ENCODE results near the gene OR52E5.

The OR52E5 gene

DNA sequence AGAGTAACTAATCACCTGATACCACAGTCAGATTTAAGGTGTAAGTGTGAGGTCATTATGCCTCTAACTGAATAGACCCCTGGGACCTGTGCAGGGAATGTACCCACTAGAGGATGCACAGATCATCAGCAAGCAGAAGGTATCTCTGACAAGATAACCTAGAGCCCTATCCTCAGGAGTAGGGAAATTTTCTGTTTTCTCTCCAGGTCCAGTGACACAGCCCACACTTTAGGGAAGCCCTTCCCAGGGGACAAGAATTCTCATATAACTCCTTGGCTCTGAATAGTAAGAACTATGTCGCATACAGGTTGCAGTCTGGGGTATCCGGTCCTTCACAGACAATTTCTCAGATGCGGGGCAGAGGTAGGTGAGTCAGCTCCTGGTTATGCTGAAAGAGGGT, at the start of gene OR52E5:
OR52E5 (plus strand) TSS at position 301 of the 400 bp plus-strand sequence. CDS start 7,569 bp downstream, outside the sequence.
- DNase-seq = no peak

DNA sequence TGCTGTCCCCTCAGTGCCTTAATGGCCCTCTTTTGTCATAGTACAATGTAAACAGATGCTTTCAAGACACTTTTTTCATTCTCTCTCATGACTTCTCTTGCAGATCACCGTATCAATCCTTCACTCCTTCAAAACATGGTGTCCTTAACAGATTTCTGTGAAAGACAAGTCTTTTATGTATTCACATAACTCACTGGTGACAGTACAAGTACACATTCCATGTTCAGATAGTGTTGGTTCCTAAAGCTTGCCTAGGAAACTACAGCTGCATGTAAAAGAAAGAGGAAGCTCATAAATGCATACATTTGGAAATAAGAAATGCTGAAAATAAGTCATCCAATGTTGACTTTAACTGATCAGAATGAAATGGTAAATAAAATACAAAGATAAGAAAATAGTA, 46.3 kb upstream of the OR52E5 start:
- no peak for DNase-seq

DNA sequence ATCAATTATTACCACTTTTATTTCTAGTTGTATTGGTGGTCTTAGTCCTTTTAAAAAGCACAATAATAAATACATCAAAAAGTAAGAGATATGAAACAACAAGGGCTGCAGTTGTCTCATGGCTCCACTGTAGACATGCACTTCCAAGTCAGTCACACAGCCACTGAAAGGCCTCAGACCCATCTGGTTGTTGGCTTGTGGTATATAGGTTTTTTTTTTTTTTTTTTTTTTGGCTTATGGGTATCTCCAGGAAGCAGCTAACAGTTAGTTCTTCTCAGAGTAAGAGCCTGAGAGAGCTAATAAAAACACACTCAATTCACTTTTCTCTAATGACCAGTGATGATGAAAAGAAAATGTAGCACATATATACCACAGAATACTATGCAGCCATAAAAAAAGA, 45.3 kb upstream of the OR52E5 start:
- no peak for DNase-seq

DNA sequence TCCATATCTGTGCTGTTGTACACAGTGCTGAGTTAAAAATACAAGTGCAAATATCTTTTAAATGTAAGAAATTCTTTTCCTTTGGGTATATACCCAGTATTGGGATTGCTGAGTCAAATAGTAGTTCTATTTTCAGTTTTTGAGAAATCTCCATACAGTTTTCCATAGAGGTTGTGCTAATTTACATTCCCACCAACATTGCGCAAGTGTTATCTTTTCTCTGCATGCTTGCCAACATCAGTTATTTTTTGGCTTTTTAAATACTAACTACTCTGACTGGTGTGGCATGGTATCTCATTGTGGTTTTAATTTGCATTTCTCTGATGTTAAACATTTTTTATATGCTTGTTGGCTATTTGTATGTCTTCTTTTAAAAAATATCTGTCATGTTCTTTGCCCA, 42.0 kb upstream of the OR52E5 start:
- no peak for DNase-seq

DNA sequence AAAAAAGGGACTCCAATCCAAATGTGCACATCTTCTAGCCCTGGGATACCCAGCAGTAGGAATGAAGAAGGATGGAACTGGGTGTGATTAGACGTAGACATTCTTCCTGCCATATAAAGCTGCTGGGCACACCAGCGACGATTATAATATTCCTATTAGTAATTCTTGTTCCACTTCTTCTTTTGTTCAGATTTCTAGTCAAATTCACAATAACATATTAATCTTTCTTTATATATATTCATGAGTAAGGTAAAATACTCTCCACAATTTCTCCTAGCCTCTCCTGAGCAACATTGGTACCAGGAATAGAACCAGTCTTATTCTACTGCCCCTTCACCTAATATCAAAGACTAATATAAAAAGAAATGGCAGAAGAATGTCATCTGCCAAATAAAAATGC, 35.4 kb upstream of the OR52E5 start, which contains the start of gene OR52E8:
OR52E8 (minus strand) TSS at position 101 of the 400 bp plus-strand sequence; CDS start at position 101, 0 bp downstream.
- DNase-seq = no peak

DNA sequence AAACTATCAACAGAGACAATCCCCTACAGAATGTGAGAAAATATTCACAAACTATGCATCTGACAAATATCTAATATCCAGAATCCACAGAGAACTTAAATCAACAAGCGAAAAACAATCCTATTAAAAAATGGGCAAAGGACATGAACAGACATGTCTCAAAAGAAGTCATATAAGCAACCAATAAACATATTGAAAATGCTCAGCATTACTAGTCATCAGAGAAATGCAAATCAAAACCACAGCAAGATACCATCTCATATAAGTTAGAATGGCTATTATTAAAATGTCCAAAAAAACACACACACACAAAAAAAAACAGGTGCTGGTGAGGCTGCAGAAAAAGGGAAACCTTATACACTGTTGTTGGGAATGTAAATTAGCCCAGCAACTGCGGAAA, 27.2 kb upstream of the OR52E5 start:
- no peak for DNase-seq

DNA sequence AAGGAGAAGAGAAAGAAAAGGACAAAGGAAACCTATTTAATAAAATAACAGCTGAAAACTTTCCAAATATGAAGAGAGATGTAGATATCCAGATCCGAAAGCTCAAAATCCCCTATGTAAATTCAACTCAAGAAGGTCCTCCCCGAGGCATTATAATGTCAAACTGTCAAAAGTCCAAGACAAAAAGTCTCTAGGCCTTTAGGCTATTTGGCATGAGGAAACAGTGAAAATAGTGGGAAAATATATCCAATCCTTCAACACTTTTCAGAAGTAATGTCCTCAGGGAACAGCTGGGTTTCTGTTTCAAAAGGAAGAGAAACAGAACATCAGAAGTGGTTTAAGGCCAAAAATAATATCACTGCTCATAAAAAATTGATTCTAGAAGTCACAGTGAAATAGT, 14.4 kb upstream of the OR52E5 start:
- DNase-seq = no peak

DNA sequence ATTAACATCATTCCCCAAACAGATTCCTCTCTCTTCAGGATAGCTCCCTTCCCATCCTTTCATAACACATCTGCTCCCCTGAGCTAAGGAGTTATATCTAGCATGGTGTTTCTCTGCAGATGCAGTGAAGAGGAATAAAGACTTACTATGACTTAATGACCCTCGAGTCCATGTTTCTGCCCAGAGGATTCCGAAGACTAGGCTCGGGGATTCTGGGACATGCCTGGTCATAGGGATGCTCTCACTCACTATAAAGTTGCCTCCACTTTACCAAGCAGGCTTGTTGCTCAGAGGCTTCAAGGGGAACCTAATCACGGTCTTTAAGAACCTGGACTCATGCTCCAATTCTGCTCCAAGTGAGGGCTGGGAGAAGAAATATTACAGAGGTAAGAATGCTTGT, 12.7 kb upstream of the OR52E5 start, which contains the start of gene OR52E4:
OR52E4 (plus strand) TSS at position 301 of the 400 bp plus-strand sequence. CDS start 3,664 bp downstream, outside the sequence.
- DNase-seq = no peak

DNA sequence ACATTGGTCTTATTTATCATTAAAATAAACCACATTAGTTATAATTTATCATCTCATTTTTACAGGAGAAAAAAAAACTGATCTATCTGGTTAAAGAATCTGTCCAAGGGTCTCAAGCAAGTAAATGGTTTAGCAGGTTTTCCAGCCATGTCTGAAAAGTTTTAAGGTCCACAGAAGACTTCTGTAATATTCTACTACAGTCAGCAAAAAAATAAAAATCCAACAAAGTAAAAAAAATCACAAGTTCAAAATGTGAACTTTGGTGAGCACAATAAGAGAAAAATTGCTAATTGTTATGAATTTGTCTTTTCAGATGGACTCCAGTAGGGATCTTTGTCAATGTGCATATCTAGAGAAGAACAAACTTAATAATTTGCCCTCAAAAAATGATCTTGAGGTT, 11.3 kb upstream of the OR52E5 start:
- DNase-seq = no peak

DNA sequence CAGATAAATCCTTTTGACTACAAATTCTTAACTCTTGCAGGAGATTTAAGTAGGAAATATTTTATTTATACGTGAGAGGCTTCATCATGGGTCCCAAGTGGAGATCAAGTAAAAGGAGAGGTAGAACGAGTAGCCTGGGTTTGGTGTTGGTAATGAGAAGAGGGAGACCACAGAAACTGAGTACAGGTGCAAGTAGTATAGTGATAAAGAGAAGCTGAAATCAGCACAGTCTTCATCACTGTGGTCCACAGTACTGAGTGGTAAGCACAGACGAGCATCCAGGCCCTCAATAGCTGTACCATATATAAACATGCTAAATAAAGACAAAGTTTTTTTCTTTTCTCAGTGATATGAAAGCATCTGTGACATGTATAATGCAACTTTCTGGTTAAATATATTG, 5.8 kb upstream of the OR52E5 start:
- no peak for DNase-seq

DNA sequence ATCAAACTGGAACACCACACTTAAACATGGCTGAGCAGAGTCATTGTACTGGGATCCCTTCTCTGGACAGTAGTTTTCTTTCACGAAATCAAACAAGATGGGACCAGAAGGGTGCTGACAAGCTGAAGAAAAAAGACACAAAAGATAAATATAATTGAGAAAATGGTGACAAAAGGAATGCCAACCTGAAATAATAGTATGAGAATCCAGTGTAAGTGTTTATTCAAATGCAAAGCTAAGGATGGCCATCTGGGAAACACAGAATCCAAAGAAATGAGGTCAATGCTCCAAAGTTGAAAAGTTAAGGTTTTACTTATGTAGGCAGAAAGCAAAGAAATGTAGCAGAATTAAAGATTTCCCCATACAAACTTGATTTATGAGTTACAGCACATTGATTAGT, 5.3 kb upstream of the OR52E5 start:
- DNase-seq = no peak

DNA sequence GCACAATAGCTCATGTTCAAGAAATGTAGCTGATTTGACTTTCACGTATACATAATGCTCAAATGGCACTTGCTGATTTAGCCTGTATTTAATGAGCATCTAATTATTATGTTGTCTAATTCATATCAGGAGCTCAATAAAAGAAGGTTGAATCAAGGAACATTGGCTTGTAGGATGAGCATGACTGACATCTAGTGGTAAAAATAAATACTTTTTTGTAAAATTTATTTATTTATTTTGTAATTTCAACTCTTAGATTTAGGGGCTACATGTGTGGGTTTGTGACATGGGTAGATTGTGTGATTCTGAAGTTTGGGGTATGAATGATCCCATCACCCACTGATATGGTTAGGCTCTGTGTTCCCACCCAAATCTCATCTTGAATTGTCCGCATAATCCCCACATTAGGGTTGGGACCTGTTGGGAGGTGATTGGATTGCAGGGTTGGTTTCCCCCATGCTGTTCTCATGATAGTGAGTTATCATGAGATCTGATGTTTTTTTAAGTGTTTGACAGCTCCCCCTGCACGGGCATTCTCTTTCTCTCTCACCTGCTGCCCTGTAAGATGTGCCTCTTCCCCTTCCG, 1.7 kb upstream of the OR52E5 start:
- DNase-seq = no peak

DNA sequence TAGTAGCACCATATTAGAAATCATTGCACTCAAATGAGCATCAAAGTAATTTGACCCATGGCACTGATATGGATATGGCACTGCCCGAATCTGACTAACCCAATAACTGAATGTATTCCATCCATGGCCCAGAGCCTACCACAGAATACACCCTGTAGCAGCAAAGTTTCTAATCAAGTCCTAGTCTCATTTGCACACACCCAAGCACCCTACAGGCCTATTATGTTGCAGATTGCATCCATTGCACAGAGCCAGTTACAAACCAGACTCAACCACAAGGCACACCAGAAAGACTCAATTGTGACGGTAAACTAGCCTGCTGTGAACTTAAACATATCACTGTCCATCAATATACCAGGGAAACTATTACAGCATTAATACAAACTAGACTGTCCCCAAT, 6.5 kb downstream of the OR52E5 start:
- no peak for DNase-seq

DNA sequence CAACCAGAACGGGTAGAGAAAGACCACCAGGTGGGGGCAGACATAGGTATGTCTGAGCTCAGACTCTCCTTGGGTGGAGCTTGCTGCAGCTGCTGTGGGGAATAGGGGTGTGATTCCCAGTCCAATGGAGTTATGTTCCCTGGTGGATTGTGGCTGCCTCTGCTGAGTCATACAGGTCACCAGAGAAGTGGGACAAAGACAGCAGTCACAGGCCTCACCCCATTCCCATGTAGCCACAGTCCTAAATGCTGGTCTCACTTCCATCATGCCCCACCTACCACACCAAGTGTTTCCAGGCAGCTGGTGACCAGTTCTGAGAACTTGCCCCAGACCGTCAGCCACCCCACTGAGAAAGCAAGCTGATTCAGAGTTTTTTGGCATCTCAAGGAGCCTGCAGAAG, 17.5 kb downstream of the OR52E5 start:
- no peak for DNase-seq

DNA sequence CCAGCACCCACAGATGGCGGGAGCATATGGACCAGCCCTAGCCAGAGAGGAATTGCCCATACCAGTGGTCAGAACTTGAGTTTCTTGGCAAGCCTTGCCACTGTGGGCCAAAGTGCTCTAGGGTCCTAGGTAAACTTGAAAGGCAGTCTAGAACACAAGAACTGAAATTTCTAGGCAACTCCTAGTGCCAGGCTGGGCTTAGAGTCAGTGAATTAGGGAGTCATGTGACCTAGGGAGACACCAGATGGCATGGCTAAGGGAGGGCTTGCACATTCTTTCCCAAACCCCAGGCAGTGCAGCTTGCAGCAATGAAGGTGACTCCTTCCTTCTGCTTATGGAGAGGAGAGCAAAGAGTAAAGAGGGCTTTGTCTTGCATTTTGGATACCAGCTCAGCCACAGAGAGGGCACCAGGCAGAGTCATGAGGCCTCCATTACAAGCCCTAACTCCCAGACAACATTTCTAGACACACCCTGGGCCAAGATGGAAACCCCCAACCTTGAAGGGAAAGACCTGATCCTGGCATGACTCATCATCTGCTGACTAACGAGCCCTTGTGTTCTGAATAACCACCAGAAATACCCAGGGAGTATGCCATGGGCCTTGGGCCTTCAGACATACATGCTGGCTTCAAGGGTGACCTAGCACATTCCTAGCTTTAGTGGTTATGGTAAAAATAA, 29.9 kb downstream of the OR52E5 start:
- DNase-seq = no peak

DNA sequence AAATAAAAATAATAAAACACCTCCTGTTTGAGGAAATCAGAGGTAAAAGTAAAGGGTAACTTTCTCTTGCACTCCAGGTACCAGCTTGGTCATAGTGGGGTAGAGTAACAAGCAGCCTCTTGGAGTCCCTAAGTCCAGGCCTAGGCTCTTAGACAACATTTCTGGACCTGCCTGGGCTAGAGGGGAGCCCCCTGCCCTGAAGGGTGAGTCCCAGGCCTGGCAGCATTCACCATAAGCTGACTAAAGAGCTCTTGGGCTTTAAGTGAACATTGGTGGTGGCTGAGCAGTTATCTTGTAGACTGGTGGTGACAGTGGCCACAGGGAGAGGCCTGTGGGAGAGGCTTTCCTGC, 30.4 kb downstream of the OR52E5 start:
- no peak for DNase-seq

DNA sequence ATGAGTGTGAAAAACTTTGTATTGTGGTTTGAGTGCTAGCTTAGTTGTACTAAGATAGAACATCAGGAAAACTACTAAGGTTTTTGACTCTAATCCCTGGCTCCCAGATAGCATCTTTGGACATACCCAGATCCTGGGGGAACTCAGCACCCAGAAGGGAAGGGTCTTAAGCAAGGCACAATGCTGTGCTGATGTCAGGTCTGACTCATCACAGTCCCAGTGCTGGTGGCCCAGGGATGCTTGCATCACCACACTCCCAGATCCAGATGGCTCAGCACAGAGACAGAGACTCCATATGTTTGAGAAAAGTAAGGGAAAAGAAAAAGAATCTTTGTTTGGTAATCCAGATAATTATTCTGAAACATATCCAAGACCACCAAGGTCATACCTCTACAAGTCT, 30.8 kb downstream of the OR52E5 start:
- no peak for DNase-seq

DNA sequence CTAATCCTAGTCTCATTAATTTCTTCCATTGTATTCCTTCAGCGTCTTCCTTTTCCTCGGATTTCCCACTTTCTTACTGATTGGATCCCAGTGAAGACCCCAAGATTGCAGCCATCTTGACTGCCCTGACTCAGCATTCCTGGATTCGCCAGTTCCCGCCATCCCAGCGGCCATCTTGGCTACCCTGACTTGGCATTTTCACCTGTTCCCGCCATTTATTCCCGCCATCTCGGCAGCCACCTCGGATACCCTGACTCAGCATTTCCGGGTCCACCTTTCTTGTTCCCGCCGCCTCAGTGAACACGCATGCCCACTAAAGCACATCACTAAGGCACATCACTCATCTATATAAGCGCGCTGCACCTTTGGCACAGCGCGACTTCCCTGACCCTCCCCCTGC, 35.3 kb downstream of the OR52E5 start:
- peak; percentile 75 to 76 for DNase-seq

DNA sequence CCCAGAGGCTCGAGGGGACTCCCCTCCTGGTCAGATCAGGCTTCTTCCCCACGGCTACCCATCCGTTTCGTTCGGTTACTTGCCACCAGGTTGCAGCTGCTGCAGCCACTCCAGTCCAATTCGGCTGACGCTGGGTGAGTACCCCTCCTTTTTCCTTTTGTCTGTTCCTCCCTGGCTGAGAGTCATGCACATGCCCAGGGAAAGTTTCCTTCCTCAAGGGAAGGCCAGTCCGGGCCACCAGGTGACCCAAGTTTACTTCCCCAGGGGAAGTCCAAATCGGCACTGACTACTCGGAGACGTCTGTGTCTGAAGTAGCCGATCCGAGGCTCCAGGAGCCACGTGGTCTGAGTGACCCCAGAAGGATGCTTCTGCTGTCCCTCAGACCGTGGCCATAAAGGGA, 35.8 kb downstream of the OR52E5 start:
- DNase-seq = no peak

DNA sequence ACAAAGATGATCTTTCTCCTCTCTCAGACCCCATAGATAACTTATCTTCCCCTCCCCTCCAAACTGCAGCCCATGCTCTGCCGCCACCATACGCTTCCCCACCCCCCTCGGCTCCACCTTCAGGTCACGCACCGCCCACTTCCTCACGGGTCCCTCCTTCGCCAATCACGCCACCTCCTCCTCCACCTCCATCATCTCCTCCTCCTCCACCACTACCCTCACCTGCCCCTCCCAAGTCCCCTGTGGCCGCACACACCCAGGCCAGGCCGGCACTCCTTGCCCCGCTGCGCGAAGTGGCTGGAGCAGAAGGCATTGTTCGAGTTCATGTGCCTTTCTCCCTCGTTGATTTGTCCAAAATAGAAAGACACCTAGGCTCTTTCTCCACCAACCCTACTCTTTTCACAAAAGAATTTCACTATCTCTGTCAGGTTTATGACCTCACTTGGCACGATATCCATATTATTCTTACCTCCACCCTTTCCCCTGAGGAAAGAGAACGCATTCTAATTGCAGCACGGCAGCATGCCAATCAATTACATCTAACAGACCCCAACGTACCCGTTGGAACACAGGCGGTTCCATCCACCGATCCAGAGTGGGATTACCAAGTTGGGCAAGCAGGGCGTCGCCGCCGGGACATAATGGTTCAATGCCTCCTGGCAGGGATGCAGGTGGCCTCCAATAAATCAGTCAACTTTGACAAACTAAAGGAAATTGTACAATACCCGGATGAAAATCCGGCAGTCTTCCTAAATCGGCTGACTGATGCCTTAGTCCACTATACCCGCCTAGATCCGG, 36.8 kb downstream of the OR52E5 start:
- DNase-seq = peak in 1 of 2 experiments; percentile 40

DNA sequence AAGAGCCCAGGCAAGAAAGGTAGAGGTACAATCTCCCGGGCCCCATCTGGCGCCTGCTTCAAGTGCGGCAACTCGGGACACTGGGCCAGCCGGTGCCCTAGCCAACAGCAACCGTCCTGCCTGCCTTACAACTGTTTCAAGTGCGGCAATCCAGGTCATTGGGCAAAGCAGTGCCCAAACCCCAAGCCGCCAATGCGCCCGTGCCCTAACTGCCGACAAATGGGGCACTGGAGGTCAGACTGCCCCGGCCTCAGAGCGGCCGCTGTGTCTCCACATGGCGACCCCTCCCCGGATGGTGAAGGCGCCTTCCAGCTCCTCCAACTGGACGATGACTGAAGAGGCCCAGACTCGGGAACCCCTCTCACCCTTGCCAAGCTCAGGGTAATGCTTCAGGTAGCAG, 37.6 kb downstream of the OR52E5 start:
- no peak for DNase-seq

DNA sequence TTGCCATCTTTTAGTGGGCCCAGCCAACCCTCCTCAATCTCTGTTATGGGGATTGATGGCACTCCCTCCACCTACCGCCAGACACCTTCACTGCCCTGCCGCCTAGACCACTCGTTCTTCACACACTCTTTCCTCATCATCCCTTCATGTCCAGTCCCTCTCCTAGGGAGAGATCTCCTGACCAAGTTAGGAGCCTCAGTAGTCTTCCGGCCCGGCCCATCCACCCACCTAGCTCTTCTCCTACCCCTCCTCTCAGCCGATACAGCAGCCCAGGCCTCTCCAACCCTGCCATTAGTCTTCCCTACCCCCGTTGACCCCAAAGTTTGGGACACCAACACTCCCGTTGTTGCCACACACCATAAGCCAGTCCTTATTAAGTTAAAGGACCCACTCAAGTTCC, 38.1 kb downstream of the OR52E5 start:
- no peak for DNase-seq

DNA sequence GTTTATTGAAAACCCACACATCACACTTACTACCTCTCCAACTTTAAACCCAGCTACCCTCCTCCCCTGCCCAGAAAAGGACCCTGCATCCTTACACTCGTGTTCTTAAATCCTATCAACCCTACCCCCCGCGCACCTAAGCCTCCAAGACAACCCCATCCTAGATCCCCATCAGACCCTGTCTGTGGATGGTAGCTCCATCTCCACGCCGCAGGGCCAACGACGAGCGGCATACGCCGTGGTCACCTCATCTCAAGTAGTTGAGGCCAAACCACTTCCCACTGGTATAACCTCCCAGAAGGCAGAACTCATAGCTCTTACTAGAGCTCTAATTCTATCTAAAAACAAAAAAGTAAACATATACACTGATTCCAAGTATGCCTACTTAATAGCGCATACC, 39.7 kb downstream of the OR52E5 start:
- DNase-seq = no peak

DNA sequence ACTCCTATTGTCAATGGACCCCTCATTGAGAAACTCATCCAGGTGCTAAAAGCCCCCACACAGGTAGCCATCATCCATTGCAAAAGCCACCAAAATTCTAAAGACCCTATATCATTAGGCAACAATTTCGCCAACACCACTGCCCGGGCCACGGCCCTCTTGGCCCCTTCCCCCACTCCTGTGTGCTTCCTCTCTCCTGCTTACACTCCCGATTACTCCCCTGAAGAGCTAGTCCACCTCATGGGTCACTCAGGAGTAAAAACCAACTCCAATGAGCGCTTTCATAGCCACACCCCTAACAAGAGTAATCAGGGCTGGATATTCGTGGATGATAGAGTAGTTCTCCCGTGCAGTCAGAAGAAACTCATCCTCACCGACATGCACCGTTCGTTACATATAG, 40.1 kb downstream of the OR52E5 start:
- no peak for DNase-seq

All from NCI-H1930 (cell line).